Activated CD4-positive, CD25-positive, alpha-beta regulatory T cell (primary cell): Measurements from ENCODE around the gene SLC17A5.
"Not testable (repeated sequence)": the region's sequence is repeated elsewhere in the genome, so short reads cannot be mapped to it uniquely, and the experiment has no call there.

ENCODE experiments used
- DNase-seq, 4 experiments: peaks; one replicate each; lab custom pipeline; 2025; lab: John Stamatoyannopoulos, UW

SLC17A5 gene

DNA sequence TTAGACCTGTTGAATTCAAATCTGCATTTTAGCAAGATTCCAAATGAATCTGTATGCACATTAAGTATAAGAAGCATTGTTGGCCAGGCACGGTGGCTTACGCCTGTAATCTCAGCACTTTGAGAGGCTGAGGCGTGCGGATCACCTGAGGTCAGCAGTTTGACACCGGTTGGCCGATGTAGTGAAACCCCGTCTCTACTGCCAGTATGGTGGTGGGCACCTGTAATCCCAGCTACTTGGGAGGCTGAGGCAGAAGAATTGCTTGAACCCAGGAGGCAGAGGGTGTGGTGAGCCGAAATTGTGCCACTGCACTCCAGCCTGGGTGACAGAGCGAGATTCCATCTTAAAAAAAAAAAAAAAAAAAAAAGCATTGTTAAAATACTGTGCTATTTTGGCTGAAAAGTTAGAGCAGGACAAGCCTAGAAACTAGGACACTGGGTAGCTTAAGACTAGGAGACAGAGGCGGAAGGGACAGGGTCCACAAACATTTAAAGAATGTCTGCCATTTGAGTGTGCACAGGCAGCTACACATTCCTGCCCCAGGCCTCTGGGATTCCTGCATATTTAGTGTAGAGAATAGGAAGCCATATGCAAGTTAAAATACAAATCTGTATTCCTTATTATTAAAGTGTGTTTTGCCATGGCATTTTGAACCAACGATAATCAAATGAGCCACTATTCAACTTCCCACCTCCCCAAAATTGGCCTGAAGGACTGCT is 87.9 kb downstream of the SLC17A5 start:
- DNase-seq = no peak

DNA sequence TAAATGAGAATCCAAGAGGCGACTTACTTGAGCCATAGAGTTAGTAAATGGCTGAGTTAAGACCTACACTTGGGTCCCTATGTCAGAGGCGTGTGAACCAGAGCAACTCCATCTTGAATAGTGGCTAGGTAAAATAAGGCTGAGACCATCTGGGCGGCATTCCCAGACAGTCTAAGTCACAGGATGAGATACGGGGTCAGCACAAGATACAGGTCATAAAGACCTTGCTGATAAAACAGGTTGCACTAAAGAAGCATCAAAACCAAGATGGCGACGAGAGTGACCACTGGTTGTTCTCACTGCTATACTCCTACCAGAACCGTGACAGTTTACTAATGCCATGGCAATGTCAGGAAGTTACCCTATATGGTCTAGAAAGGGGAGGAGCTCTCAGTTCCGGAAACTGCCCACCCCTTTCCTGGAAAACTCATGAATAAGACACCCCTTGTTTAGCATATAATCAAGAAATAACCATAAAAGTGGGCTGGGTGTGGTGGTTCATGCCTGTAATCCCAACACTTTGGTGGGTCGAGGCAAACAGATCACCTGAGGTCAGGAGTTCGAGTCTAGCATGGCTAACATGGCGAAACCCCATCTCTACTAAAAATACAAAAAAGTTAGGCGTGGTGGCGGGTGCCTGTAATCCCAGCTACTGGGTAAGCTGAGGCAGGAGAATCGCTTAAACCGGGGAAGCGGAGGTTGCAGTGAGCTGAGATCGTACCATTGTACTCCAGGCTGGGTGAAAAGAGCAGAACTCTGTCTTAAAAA is 89.0 kb downstream of the SLC17A5 start:
- DNase-seq = no peak

DNA sequence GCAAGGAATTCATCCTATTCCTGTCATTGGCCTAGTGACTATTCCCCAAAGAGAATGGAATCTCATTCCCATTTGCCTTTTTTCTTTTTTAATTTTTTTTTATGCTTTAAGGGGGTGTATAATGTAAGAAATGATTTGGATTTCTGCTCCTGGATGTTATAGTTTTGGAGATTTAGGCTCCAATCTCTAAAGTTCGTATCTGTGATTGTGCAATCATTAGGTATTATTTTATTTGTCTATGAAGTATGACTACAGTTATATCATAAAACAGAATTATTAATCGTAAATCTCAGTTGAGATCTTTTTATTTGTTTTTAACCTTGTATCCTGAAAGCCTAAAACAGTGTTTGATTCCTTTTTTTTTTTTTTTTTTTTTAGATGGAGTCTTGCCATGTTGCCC is 91.2 kb downstream of the SLC17A5 start:
- DNase-seq = no peak

DNA sequence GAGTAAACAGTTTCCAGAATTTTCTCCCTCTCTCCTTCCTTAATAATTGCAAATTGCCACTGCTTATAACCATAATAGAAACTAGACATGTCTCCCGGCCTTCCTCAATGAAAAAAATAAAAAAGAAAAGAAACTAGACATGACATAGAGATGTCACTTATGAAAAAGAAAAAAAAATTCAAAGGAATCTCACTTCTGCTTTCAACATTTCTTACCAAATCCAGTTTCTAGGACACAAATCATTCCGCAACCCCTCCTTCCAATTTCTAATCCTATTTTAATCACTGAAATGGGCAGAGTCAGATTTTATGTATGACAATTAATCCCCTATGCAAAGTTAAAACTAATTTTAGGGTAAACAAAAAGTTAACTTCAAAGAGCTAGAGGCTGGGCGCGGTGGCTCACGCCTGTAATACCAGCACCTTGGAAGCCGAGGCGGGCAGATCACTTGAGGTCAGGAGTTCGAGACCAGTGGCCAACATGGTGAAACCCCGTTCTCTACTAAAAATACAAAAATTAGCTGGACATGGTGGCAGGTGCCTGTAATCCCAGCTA is 92.9 kb downstream of the SLC17A5 start:
- DNase-seq = no peak

DNA sequence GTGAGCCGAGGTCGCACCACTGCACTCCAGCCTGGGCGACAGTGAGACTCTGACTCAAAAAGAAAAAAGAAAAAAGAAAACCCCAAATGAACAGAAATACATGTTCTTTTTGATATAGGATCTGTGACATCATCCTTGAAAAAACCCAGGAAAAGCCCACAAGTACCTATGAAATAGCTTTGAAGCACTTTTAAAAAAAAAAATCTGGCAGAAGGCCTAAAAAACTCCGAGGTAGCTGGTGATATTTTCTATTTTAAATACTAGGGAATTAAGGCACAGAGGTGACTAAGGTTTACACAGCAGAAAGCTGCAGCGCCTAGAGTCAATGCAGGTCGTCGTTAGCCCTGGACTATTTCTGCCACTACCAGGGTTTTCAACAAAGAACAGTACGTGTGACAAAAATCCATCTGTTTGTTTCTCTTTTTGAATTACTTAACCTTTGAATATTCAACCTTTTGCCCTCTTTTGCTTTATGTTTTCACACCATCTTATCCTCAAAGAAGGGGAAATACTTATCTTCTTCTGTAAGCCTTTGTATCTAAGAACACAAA is 93.5 kb downstream of the SLC17A5 start:
- DNase-seq = no peak

DNA sequence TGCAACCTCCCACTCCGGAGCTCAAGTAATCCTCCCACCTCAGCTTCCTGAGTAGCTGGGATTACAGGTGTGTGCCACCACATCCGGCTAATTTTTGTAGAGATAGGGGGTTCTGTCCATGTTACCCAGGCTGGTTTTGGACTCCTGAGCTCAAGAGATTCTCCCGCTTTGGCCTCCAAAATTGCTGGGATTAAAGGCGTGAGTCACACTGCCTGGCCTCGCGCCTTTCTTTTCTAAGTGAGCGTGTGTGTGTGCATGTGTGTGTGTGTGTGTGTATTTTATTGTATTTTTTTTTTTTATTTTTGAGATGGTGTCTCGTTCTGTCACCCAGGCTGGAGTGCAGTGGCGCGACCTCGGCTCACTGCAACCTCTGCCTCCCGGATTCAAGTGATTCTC is 94.4 kb downstream of the SLC17A5 start:
- DNase-seq = not testable (repeated sequence)

DNA sequence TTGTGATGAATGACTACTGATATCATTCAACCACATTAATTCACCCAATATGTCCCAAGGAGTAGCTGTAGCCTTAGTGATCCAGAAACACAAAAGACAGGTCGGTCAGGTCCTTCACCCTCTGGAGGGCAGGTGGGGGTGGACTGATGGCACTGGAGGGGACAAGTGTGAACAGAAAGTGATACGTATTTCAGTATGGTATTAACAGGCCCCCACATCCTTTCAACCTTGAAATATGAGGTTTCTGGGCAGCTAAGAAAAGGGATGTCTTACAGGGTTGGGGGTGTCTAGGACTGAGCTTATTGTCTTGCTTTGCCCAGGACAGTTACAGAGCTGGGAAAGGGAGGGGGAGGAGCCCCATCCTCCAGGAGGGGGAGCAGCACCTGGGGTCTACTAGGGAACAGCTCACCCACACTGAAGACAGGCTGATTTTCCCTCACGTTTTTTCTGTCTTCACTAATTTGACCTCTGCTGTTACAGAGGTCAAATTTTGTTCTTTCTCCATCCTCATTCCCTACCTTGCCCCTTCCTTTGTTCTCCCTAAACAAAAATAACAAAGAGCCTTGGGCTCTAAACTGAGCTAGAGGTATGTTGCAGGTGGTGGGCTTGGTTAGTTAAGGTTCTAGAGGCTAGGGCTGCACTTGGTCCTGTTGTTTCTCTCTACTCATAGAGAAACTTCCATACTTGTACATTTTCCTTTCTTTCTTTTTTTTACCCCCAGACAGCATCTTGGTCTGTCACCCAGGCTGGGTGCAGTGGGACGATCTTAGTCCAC is 95.0 kb downstream of the SLC17A5 start:
- DNase-seq = no peak

DNA sequence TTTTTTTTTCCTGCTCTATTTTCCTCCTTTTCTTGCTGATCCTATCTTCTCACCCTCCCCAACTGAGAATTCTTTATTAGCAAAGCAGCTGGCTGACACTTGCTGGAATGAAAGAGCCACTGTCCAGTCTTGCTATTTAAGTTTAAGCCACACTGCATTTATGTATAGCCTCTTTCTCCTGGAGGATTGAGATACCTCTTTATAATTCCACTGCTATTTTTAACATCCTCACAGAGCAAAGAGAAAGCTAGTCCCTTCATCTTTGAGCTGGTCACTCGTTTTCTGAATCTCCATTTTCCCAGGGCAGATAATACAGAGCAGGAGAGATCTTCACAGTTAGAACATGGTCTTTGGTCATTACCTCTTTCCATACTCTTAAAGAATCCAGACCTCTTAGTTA is 97.0 kb downstream of the SLC17A5 start:
- no peak for DNase-seq

DNA sequence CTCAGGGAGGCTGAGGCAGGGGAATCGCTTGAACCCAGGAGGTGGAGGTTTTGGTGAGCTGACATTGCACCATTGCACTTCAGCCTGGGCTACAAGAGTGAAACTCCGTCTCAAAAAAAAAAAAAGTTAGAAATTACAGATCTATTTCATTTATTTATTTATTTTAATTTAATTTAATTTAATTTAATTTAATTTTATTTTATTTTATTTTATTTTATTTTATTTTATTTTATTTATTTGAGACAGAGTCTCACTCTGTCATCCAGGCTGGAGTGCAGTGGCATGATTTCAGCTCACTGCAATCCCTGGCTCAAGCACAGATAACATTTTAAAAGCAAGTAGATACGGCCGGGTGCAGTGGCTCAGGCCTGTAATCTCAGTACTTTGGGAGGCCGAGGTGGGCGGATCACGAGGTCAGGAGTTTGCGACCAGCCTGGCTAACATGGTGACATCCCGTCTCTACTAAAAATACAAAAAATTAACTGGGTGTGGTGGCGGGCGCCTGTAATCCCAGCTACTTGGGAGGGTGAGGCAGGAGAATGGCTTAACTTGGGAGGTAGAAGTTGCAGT is 98.3 kb downstream of the SLC17A5 start:
- DNase-seq = not testable (repeated sequence)

DNA sequence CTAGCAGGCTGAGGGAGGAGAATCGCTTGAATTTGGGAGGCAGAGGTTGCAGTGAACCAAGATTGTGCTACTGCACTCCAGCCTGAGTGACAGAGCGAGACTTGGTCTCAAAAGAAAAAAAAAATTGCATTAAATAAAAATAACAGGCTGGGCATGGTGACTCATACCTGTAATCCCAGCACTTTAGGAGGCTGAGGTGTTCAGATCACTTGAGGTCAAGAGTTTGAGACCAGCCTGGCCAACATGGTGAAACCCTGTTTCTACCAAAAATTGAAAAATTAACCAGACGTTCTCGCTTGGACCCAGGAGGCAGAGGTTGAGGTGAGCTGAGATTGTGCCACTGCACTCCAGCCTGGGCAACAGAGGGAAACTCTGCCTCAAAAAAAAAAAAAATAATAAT is 102.7 kb downstream of the SLC17A5 start:
- not testable (repeated sequence) for DNase-seq

DNA sequence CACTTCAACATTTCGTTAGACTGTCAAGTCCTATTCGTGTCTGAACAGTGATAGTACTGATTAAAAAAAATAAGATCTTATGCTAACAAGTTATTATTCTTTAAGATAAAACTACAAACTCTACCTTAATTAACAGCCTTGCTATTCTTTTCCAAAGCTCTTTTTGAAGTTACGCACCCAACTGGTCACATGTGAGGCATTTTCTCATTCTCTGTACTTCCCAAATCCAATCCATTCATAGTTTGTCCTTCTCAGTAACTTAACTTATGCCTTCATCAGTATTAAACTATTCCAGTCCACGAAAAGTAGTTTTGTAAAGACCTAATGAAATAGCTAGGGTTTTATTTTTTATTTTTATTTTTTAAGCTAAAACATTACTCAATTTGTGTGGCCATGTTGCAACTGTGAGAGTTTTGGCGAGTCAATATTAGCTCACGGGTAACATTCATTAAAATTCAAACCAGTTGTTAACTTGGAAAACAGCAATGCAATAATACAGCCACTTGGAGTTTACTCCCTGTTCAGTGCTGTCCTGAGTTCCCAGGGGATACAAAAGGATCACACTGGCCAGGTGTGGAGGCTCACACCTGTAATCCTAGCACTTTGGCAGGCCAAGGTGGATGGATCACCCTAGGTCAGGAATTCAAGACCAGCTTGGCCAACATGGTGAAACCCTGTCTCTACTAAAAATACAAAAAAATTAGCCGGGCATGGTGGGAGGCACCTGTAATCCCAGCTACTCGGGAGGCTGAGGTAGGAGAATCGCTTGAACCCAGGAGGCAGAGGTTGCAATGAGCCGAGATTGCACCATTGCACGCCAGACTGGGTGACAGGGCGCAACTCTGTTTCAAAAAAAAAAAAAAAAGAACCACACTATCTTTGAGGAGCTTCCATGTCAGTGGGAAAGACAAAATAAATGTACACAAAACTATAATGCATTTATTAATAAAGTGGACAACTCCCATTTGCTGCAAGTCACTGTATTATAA is 105.0 kb downstream of the SLC17A5 start:
- no peak for DNase-seq

DNA sequence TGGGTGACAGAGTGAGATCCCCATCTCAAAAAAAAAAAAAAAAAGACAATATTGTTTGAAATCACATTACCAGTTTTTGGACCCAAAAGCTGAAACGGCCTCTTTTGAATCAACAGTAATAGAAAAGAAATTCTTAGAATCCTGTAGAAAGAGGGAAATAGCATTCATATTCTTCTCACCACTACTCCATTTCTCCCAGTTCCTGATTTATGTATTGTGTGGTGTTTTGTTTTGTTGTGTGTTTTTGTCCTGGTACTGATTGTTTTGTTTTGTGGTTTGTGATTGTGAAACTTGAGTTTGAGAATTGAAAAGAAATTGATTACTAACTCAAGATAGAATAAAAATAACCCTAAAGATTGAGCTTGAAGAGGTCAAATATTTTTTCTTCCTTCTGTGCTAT is 106.8 kb downstream of the SLC17A5 start:
- DNase-seq = no peak
